Peyer's patch (tissue), 4 donors: ENCODE results near the gene PSMB2. TPM values are rescaled to one million over a fixed set of nuclear protein-coding genes. Genes with fewer than 3 reads are reported as not detected.
A peak's percentile ranks its signal among the peaks of the same experiment; 100 is the strongest.

Experiments
- DNase-seq, 3 donors: peaks; one replicate each; pipeline ENCODE4 v3.0.0-alpha.2; 2017 to 2019
- H3K27ac ChIP-seq, 4 donors: fragments of 200-600 bp; sonication (generic); one replicate each; pipeline ENCODE4 v1.5.1; 2016 to 2019
- H3K27me3 ChIP-seq, 2 donors: fragments of 200-600 bp; sonication (generic); one replicate each; pipeline ENCODE4 v1.5.1; 2019
- H3K36me3 ChIP-seq, 3 donors: fragments of 200-600 bp; sonication (generic); one replicate each; pipeline ENCODE4 v1.5.1; 2016 to 2019
- H3K4me1 ChIP-seq, 4 donors: fragments of 200-600 bp; sonication (generic); one replicate each; pipeline ENCODE4 v1.5.1; 2016 to 2019
- H3K4me3 ChIP-seq, 4 donors: fragments of 200-600 bp; sonication (generic); 1 replicate in 3 of 4; 2 replicates in 1 of 4; pipeline ENCODE4 v1.5.1; 2016 to 2019; ENCODE audit warnings: mild to moderate bottlenecking in 1 of 4
- H3K9me3 ChIP-seq, 4 donors: fragments of 200-600 bp; sonication (generic); one replicate each; pipeline ENCODE4 v1.5.1; 2016 to 2019; ENCODE audit warnings: mild to moderate bottlenecking in 1 of 4
- CTCF ChIP-seq, 6 experiments: fragments of 450-650 bp in 4 of 6; fragments of 200-600 bp in 2 of 6; sonication (generic) in 1 of 6; IDR thresholded peaks; one replicate each; pipeline ENCODE4 v1.5.1; 2017 to 2019; ENCODE audit warnings: antibody characterized with exemption in 6 of 6, mild to moderate bottlenecking in 3 of 6, moderate library complexity in 1 of 6
- POLR2A ChIP-seq, 2 donors: fragments of 450-650 bp; IDR thresholded peaks; one replicate each; pipeline ENCODE4 v1.5.1; 2017; ENCODE audit warnings: antibody characterized with exemption in 2 of 2, mild to moderate bottlenecking in 2 of 2, moderate library complexity in 2 of 2
- total RNA-seq, 4 donors: library from RNA; depleted of rRNA; stranded (reverse); fragments of >200 nt; gene quantifications; one replicate each; pipeline ENCODE4 v1.1.0, GENCODE V29; 2016

The PSMB2 gene
- total RNA-seq, 4 donors from 2014 or later = 31.5 to 79.2 (median 42.6) TPM

DNA sequence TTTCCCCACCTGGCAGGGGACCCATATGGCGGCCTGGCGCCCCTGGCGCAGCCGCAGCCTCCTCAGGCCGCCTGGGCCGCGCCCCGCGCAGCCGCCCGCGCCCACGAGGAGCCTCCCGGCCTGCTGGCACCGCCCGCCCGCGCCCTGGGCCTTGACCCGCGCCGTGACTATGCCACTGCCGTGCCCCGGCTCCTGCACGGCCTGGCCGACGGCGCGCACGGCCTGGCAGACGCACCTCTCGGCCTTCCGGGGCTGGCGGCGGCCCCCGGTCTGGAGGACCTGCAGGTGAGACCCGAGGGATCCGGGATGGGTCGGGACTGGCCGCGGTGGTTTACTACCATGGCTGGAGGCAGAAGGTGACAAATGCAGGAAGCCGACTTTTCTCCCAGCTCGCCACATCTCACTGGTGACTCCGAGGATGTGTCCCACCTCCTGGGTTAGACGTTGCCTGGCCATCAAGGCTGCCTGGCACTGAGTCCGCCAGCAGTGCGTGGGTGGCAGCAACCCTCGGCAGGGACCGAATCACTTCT, 67.1 kb downstream of the PSMB2 start:
- H3K4me1 ChIP-seq = peaks cover 0 to 29% (median 12%) of the 10 kb centered on the region in 4 donors
- no peak for TF ChIP-seq POLR2A (IDR thresholded peaks at IDR 0.05)
- TF ChIP-seq CTCF (IDR thresholded peaks at IDR 0.05) = no peak
- no peaks in the 10 kb centered on the region for H3K9me3 ChIP-seq
- peak overlapping the region in 2 of 4 donors; percentile 49 to 52 for H3K4me3 ChIP-seq
- DNase-seq = no peak
- H3K36me3 ChIP-seq = no peaks in the 10 kb centered on the region
- H3K27ac ChIP-seq = no peak overlapping the region
- H3K27me3 ChIP-seq = no peaks in the 10 kb centered on the region

GRCh38 chr1:35573198-35574124, 67.9 kb downstream of the PSMB2 start, which contains the start of gene TFAP2E:
TFAP2E (plus strand) TSS chr1:35573314; CDS start chr1:35573578, 264 bp downstream.
- Histone ChIP-seq H3K27ac (no peak within 1 kb of the TSS), H3K4me3 (peak within 1 kb of the TSS; percentile 21 to 52 (median 40)), H3K9me3 (no peaks in the 10 kb centered on the region), H3K27me3 (no peaks in the 10 kb centered on the region), H3K4me1 (peaks cover 0 to 29% (median 12%) of the 10 kb centered on the region in 4 donors), H3K36me3 (no peaks in the 10 kb centered on the region)
- peak in 1 of 3 donors; percentile 58 for DNase-seq
- TF ChIP-seq POLR2A (IDR thresholded peaks at IDR 0.05) (no peak), CTCF (IDR thresholded peaks at IDR 0.05) (no peak)

DNA sequence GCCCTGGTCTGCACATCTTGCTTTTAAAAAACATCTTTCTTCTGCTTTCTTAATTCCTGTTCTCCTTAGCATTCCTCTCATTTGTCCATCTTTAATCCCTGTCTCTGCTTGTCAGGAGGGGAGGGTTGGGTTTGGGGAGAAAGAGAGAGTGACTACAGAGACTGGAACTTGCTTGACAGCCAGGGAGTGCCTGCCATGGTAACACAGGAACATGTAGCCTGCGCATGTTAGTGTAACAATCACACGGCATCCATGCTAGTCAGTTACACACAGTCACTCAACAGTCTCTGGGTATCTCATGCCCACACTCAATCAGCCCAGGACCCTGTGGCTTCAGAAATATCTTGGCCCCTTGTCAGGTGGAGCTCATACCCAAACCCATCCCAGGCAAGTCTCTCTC, 69.0 kb downstream of the PSMB2 start:
- H3K4me1 ChIP-seq = peaks cover 0 to 18% (median 8%) of the 10 kb centered on the region in 4 donors
- no peak for DNase-seq
- H3K36me3 ChIP-seq = no peaks in the 10 kb centered on the region
- TF ChIP-seq CTCF (IDR thresholded peaks at IDR 0.05) (no peak), POLR2A (IDR thresholded peaks at IDR 0.05) (no peak)
- no peaks in the 10 kb centered on the region for H3K9me3 ChIP-seq
- no peaks in the 10 kb centered on the region for H3K27me3 ChIP-seq
- H3K27ac ChIP-seq = no peak overlapping the region
- H3K4me3 ChIP-seq = no peak overlapping the region

DNA sequence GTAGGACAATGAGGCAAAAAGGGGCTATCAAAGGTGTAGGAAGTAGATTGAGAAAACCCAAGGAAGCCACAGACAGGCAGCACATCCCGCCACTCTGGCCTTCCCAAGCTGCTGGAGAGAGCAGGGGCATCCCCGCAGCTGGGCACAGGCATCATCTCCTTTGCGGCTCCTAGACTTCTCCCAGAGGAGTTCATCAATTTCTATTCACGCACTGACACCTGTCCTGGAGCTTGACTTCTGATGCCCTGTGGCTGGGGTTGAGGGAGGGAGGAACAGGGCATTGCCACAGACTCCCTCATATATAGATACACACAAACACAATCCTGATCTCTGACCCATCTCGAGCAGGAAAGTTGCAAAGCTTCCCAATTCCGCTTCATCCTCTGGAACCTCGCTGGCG, 70.1 kb downstream of the PSMB2 start:
- peaks cover 0 to 11% (median 3%) of the 10 kb centered on the region in 4 donors for H3K4me1 ChIP-seq
- TF ChIP-seq CTCF (IDR thresholded peaks at IDR 0.05) (no peak), POLR2A (IDR thresholded peaks at IDR 0.05) (no peak)
- DNase-seq = peak in 1 of 3 donors; percentile 14
- no peaks in the 10 kb centered on the region for H3K9me3 ChIP-seq
- no peaks in the 10 kb centered on the region for H3K27me3 ChIP-seq
- no peak overlapping the region for H3K4me3 ChIP-seq
- H3K36me3 ChIP-seq = no peaks in the 10 kb centered on the region
- no peak overlapping the region for H3K27ac ChIP-seq

GRCh38 chr1:35570589-35571137, 70.7 kb downstream of the PSMB2 start:
- Histone ChIP-seq H3K4me1 (peaks cover 0 to 11% (median 2%) of the 10 kb centered on the region in 4 donors), H3K27ac (no peak overlapping the region), H3K9me3 (no peaks in the 10 kb centered on the region), H3K4me3 (no peak overlapping the region), H3K36me3 (no peaks in the 10 kb centered on the region), H3K27me3 (no peaks in the 10 kb centered on the region)
- TF ChIP-seq POLR2A (IDR thresholded peaks at IDR 0.05) = no peak
- TF ChIP-seq CTCF (IDR thresholded peaks at IDR 0.05) = no peak
- peak in 1 of 3 donors; percentile 30 for DNase-seq
